ENCODE data around the gene MCF2L.

The MCF2L gene

DNA sequence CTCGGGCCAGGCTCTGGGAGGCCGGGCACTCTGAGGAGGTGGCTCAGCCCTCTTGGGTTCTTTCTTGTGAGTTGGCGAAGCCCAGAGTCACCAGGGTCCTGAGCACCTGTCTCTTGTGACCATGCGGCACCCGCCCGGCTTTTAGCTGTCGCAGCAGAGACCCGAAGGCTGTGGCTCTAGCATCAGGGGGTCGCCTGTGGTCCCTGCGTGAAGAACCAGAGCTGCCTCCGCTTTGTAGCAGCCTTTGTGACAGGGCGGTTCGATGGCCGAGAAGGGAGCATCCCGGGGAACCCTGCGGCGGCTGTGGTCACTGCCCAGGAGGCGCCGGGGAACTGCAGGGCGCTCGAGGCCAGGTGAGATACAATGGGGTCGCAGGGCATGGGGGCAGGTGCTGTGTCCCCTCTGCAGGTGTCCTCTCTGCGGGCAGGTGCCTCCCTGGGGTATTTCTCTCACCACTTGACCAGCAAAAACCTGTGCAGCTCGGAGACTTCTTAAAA is 10.4 kb downstream of the MCF2L start:
- DNase-seq (ENCODE audit: low read depth in 2 of 2): no peak

DNA sequence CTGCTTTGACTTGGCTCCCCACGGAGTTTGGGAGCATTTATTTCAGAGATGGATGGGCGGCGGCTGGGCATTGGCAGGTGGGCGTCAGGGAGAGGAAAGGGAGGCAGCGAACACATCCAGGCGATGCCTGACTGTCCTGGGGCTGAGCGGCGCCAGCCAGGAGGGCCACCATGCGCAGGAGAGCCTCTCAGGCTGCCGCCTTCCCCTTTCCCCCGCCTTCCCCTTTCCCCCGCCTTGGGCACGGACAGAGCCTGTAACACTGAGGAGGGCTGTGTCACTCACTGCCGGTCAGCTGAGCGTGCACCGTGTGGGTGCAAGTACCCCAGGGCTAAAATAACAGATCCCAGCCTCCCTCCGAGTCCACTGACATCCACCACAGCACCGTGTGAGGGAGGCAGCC is 11.4 kb downstream of the MCF2L start:
- DNase-seq (ENCODE audit: low read depth in 2 of 2): no peak

DNA sequence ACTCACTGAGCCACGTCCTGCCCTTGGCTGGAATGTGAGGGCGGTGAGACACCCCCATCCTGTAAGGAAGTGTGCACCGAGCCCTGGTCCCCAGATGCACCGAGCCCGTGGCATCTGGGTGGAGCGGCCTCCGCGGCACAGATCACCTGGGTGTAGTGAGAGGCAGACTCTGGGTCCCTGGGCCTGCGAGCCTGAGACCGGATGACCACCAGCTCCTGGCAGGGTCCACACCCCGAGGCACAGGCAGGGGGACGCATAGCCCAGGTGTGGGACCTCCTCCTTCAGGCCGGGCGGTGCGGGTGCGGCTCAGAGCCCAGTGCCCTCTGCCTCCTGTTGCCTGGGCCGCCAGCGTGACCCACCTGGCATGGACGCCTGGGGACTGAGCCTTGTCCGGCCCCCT is 12.4 kb downstream of the MCF2L start:
- DNase-seq (ENCODE audit: low read depth in 2 of 2): no peak

DNA sequence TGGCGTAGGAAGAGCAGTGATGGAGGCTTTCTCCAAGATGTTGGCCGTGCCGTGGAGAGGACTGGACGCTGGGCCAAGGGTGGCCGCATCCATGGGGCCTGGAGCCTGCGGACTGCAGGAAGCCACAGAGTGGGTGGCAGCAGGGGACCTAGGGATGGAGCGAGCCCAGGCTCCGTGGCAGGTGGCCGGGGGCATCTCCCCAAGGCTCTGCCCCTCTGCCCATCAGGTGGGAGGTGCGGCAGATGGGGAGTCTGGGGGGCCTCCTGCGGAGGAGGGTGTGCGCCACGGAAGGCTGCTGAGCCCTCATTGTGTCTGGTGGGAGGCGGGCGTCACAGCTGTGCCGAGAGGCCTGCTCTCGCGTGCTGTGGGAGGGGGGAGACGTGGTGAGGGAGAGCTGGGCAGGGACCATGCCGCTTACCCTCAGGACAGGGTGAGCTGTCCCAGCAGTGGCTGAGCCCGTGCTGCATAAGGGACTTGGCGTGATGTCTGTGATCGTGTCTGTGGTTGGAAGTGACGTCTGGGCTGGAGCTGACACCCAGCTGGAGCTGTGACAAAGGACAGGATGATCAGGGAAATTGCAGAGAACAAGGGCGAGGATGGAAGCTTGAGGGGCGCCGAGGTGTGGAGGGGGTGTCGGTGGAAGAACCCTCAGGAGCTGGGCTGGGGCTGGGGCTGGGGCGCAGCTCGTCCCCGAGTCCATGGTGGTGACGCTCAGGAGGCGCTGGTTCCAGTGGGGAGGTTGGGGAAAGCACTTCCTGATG is 13.4 kb downstream of the MCF2L start:
- DNase-seq (ENCODE audit: low read depth in 2 of 2): no peak

DNA sequence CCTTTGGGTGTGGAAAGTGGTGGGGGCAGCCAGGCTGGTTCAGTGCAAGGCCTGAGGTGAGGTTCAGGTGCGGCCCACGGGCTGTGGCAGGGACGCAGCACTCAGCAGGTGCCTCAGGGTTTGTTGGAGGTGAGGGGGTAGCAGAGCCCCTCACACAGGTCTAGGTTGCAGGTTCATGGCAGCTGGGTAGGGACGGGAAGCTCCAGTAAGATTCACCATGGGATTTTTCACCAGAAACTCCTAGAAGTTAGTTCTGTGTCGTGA is 14.0 kb downstream of the MCF2L start:
- no peak for DNase-seq (ENCODE audit: low read depth in 2 of 2)

DNA sequence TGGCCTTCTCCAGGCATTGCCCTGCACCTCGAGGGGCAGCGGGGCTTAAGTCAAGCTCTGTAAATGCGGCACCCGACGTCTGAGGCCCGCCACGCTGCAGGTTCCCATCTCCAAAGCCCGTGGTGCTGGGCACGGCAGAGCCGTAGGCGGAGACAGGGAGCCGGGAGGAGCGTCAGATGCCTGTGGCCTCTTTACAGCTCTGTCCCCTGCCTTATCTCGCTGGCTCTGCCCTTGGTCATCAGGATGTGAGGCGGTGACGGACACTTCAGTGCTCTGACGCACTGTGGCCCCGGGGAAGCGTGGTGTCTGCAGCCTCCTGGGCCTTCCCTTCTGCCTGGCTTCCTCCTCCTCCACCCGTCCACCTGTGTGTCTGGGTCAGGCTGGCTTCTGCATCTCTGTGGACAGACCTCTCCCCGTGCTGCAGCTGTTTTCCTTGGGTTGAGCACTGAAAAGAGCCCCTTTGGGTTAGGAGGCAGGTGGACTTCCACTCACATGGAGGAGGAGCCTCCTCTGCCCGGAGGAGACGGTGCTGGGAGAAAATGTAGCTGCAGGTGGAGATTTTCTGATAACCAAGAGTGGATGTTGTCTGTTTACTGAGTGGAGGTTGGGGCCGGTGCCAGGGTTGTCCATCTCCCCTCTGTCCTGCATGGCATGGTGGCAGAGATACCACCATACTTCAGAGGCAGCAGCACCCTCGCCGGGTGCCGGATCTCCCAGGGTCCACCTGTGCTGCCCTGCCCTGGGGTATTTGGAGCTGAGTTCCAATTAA is 14.6 kb downstream of the MCF2L start:
- no peak for DNase-seq (ENCODE audit: low read depth in 2 of 2)

DNA sequence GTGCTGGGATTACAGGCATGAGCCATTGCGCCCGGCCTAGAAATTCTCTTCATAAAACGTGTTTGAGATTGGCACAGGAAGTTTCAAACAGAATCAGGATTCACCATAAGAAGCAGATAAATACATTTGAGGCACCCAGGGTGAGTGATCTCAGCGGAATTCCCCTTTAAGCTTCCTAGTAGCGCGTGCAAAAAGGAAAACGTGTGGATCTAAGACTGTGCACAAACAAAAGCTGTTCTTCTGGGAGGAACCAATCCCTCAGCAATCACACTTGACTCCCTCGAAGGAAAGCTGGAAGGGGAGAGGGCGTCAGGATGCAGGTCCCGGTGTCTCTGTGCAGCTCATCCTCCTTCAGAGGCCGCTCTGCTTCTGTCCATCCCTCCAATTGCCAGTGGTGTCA is 15.5 kb downstream of the MCF2L start:
- DNase-seq (ENCODE audit: low read depth in 2 of 2): no peak

DNA sequence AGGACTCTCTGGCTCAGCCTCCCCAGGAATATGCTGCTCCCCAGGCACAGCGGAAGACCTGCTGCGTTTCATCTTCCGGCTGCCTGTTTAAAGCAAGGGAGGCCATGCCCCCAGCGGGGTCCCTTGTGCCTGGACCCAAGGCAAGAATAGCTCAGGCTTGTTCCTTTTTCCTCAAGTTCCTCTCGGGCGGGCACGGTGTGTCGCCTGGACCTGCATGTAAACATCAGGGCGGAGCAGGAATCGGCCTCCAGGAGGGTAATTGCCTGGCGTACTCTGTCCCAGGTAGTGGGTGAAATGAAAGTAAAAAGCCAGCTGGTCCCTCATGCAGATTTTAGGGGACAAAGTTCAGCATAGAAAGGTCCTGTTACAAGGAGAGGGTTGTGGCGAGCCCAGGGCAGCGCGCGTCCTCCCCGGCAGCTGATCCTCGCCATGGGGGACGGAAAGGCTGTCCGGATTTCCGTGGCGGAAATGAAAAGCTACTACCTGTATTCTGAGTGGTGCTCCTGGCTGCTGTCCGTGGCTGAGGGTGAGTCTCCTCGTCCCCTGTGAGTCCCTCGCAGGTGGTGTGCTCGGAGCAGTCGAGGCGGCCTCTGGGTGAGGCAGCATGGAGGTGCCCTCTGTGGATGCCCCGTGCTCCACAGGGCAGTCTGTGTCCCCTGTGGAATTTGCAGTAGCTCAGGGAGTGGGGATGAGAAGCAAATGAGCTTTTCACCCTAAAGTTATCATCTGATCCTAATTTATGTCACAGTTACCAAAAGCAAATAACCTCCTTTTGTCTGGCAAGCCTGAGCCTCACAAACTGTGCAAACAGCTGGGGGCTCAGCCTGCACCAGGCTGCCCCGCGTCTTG is 16.2 kb downstream of the MCF2L start:
- DNase-seq (ENCODE audit: low read depth in 2 of 2): no peak

DNA sequence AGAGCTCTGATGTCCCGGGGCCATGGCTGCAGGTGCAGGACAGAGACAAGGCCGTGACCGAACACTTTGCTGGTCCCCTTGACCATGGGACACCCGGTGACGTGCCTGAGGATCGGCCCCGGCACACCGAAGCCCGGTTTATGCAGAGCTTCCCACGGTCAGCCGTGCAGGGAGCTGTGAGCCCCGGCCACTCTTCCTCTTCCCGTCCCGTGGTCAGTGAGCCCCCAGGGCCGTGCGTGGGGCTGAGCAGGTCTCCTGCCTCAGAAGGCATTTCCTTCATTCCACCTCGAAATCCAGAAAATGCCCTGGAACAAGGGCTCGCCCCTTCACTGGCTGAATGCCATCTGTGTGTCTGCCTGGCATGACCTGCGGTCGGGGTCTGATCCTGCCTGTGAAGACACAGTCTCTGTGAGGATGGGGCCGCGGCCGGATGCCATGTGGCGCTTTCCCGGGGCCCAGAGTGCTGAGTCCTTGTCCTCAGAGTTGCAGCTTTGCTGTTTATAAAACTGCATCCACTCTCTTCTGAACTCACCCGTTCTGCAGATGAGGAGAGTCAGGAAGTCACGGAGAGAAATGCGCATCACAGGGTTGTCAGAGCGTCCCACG is 16.9 kb downstream of the MCF2L start:
- DNase-seq (ENCODE audit: low read depth in 2 of 2): no peak

DNA sequence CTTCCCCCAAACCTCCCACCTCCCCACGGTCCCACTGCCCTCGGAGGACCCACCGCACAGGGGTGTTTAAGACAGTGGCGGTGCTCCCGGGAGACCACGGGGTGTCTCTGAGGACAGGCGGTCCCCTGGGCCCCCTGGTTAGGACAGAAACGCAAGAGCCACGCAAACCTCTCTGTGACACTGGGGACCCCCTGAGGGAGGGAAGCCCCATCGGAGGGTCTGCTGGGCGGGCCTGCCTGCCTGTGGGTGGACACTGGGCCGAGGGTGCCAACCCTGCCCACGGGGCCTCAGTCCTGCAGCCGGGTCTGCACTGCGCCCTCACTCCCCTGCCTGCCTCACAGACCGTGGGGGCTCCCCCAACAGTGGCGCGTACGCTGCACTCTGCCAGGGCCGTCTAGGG is 17.5 kb downstream of the MCF2L start:
- no peak for DNase-seq (ENCODE audit: low read depth in 2 of 2)

DNA sequence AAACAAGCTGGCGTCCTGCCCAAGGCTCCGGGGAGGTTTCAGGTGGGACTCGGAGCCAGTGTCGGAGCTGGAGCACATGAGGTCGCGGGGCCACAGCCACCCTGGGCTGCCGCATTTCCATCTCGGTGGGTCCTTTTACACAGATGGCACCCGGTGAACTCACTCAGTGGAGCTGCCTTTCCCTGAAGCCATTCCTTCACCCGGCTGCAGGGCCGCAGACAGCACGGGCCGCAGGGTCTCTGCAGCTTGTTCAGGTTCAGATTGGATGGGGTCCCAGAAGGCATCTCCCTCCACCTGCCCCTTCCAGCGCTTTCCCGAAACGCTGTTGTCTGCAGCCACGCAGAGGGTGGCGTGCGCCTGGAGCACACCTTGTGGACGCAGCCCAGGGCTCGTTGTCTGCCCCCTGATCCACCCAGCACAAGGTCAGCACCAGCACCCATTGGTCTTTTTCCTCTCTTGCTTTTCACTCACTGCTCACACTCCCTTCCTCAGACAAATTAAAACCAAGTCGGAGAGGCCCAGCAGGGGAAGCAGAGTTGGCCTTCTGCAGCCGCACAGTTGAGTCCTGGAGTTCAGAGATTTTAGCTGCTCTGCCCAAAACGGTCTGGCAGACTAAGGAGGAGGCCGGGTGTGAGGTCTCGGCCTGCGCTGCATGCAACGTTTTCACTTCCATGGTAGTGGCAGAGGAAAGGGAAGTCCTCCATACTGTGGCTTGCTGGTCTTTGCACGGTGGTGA is 18.1 kb downstream of the MCF2L start:
- no peak for DNase-seq (ENCODE audit: low read depth in 2 of 2)

DNA sequence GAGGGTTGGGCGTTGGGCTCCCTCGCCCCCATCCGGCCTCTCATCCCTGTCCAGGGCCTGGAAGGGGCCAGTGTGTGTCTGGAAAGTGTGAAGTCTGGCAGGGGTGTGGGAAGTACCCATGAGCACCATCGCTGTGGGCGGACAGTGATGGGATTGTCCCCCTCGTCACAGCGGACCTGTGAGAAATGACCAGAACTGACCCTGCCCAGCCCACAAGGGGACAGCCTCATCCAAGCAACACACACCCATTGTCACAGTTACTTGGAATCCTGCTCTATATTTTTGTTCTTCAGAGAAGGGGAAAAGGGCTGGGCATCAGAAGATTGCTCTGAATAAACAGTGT is 18.6 kb downstream of the MCF2L start:
- no peak for DNase-seq (ENCODE audit: low read depth in 2 of 2)

DNA sequence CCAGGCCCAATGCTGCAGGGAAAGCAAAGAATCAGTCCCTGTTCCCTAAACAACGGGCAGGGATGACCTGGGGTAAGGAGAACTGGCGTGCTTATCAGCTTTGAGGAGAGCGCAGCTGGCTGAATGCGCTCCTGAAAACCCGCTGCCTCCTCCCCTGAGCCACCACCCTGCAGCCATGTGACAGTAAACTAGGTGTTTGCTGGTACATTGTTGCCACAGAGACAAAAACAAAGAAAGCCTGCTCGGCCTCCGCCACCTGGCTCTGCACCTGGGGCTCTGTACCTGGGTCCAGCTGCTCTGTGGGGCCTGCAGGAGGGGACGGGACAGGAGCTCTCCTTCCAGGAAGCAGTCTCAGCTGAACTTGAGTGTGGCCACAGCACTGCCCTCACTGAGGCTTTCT is 21.8 kb downstream of the MCF2L start:
- no peak for DNase-seq (ENCODE audit: low read depth in 2 of 2)

DNA sequence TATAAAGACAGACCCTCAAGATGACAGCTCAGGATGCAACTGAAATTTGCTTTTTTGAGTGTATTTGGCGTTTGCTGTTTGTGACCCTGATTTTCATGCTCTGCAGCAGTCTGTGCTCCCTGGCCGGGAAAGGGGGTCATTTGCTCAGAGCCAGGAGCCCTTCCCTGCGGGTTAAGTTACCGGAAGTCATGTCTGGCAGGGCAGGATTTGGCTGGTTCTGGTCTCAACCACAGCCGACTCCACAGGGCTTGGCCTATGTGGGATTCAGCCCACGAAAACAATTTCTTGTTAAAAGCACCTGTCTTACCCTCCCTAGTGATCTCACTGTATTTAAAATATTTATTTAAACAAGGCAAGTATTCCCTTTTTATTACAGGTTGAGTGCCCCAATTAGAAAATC is 22.6 kb downstream of the MCF2L start:
- no peak for DNase-seq (ENCODE audit: low read depth in 2 of 2)

DNA sequence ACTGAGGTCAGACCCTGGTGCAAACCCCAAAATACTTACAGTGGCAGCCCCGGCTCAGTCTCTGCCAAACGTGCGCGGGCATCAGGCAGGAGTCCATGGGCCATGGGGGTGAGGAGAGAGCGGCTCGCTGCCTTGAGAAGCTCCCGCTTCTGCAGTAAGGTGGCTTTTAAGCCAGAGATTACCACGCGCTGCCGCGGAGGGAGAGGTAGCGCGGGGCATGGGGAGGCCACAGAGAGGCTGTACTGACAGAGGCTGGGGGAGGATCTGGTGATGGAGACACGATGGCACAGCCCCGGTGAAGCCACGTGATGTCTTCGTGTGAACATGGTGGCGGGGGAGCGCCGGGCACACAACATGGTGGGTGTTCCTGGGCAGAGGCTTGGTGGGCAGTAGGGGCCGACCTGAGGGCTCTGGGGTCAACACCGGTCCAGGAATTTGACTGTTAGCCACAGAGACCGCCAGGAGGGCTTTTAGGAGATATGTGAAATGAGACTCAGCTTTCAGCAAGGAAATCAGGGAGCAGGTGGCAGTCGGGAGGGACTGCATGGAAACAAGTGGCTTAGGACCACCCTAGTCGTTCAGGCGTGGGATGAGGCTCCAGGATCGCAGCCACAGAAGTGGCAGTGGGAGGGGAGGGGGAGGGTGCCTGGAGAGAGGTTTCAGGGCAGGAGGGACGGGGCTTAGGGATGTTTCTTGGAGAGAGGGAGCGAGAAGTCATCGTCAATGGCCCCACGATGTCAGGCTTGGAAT is 24.1 kb downstream of the MCF2L start:
- DNase-seq (ENCODE audit: low read depth in 2 of 2): no peak

DNA sequence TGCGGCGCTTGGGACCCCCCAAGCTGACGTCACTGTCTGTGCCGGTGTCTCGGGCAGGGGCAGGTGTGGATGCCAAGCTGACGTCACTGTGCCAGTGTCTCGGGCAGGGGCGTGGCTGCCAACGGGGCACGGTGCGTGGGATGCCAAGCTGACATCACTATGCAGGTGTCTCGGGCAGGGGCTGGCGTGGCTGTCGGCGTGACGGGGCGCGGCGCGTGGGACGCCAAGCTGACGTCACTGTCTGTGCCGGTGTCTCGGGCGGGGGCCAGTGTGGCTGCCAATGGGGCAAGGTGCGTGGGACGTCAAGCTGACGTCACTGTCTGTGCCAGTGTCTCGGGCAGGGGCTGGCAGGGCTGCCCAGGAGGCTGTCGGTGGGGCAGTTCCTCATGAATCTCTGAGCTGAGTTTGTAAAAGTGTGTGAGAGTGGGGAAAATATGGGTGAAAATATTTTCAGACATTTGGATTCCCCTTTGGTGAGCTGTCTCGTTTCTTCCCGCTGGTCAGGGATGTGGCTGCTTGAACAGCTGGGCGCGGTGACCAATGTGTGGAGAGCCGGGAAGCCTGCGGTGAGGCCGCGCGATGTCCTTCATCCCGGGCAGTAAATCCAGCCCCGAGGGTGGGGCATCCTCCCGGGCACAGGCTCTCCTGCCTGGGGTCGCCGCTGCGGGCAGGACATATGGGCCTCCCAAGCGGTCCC is 25.2 kb downstream of the MCF2L start:
- DNase-seq (ENCODE audit: low read depth in 2 of 2): no peak

DNA sequence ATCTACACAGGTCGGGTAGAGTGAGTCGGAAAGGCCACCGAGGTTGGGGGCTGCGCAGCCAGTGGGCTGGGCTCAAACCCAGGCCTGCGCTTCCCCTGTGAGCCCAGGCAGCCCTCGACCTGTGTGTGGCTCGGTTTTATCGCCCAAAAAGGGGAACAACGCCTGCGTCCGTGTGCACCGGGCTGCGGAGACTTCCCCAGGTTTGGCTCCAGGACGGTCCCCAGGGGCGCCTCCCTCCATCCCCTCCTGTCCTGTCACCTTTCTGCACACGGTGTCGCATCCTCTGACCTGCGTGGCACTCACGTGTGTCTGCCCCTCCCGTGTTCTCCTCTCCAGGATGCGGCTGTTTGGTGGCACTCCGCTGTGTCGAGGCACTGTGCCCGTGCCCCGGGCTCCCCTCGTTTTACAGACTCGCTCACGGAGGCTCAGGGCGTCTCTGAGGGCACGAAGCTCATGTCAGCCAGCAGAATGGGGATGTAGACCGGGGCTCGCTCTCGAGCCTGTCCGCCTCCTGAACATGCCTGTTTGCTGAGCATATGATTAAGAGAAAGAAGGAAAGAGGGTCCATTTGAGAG is 25.9 kb downstream of the MCF2L start:
- DNase-seq (ENCODE audit: low read depth in 2 of 2): no peak

DNA sequence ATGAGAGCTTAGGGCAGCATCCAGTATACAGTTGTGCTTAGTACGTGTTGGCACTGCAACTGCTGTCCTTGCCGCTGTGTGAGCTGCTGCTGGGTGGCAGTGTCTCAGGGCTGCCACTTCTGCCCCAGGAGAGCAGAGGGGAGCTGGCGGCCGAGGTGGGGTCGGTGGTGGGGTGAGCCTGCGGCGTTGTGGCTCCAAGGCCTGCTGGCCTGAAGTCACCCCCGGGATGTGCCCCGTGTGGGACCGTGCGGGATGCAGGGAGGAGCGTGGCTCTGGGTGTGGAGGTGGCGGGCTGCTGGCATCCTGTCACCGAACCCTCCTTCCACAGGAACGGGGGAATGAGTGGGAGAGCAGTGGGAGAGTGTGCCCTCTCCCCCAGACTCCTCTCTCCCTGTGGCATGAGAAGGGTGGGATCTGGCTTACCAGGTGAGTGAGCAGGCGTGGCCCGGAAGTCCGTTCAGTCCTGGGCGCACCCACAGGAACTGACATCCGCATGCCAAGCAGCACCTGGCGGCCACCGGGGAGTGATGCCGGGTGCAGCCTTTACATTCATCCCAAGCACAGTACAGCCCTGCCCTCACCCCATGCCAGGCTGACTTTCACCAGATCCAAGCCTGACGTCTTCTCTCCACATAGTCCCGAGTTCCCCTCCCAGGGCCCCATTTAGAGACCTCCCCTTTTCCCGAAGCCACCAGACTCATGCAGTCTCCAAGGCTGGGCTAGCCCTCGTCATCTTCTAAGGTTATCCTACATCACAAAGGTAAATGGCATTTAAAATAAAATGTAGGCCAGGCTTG is 26.6 kb downstream of the MCF2L start:
- DNase-seq (ENCODE audit: low read depth in 2 of 2): no peak

DNA sequence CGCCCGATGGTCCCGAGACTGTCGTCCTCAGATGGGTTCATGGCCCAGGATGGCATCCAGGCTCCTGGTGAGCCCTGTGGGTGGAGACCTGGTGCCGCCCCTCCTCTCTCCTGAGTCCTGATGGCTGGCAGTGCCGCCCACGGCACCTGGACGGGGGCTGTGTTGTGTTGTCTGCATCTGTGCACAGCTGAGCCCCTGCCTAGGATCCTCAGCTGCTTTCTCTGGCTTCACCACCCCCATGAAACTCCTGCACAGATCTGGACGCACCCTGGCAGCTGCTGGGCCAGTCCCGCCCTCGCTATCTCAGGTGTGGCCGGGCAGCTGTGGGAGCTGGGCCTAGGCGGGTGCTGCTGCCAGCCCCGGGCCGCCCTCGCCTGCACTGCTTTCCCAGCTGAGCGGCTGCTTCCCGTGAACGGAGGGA is 27.7 kb downstream of the MCF2L start:
- DNase-seq (ENCODE audit: low read depth in 2 of 2): no peak
